H9 (cell line): ENCODE measurements around the gene TAOK2. TPM values are rescaled to one million over a fixed set of nuclear protein-coding genes. Genes with fewer than 3 reads are reported as not detected.

ENCODE experiments used
- DNase-seq: peaks from one replicate; pipeline ENCODE4 v3.0.0-alpha.2; 2017
- H2AFZ ChIP-seq: one replicate; pipeline ENCODE4 v1.6.1; 2013; ENCODE audit warnings: mild to moderate bottlenecking, low read length, control low read depth, moderate library complexity
- H2AK5ac ChIP-seq: 2 replicates; pipeline ENCODE4 v1.6.1; 2013; ENCODE audit warnings: low read length, control low read depth, mixed read lengths; ENCODE audit not compliant: insufficient read length
- H2BK120ac ChIP-seq: one replicate; pipeline ENCODE4 v1.6.1; 2013; ENCODE audit warnings: low read depth, mild to moderate bottlenecking, low read length, control low read depth, inconsistent platforms; ENCODE audit not compliant: poor library complexity, severe bottlenecking
- H2BK12ac ChIP-seq: 2 replicates; pipeline ENCODE4 v1.6.1; 2013; ENCODE audit warnings: low read length, control low read depth, mixed read lengths, low read depth; ENCODE audit not compliant: insufficient read length
- H2BK15ac ChIP-seq: 2 replicates; pipeline ENCODE4 v1.6.1; 2013; ENCODE audit warnings: low read depth, low read length, control low read depth
- H2BK20ac ChIP-seq: one replicate; pipeline ENCODE4 v1.6.1; 2013; ENCODE audit warnings: low read depth, mild to moderate bottlenecking, low read length, control low read depth, inconsistent platforms; ENCODE audit not compliant: poor library complexity, severe bottlenecking
- H2BK5ac ChIP-seq: 2 replicates; pipeline ENCODE4 v1.6.1; 2013; ENCODE audit warnings: low read length, control low read depth, mixed read lengths; ENCODE audit not compliant: insufficient read length
- H3K14ac ChIP-seq: 2 replicates; pipeline ENCODE4 v1.6.1; 2013; ENCODE audit warnings: low read length, control low read depth; ENCODE audit not compliant: insufficient read depth
- H3K18ac ChIP-seq: 2 replicates; pipeline ENCODE4 v1.6.1; 2013; ENCODE audit warnings: low read depth, mild to moderate bottlenecking, mixed read lengths, low read length, control low read depth; ENCODE audit not compliant: insufficient read length
- H3K23ac ChIP-seq: 2 replicates; pipeline ENCODE4 v1.6.1; 2013; ENCODE audit warnings: low read length, control low read depth, mixed read lengths, low read depth; ENCODE audit not compliant: insufficient read length
- H3K23me2 ChIP-seq: 2 replicates; pipeline ENCODE4 v1.6.1; 2013; ENCODE audit warnings: low read depth, mild to moderate bottlenecking, mixed read lengths, low read length, control low read depth; ENCODE audit not compliant: insufficient read length, poor library complexity, severe bottlenecking
- H3K27ac ChIP-seq: 2 replicates; pipeline ENCODE4 v1.5.1; 2013; ENCODE audit warnings: low read length, control low read depth, mixed read lengths, low read depth; ENCODE audit not compliant: insufficient read length
- H3K27me3 ChIP-seq: 2 replicates; pipeline ENCODE4 v1.6.1; 2013; ENCODE audit warnings: low read length, control low read depth, inconsistent platforms; ENCODE audit not compliant: insufficient read depth
- H3K4ac ChIP-seq: 2 replicates; pipeline ENCODE4 v1.6.1; 2013; ENCODE audit warnings: low read depth, mild to moderate bottlenecking, control low read depth, inconsistent platforms, low read length, moderate library complexity
- H3K4me1 ChIP-seq: 2 replicates; pipeline ENCODE4 v1.6.1; 2013; ENCODE audit warnings: low read length, control low read depth, inconsistent platforms; ENCODE audit not compliant: insufficient read depth
- H3K4me2 ChIP-seq: 2 replicates; pipeline ENCODE4 v1.6.1; 2013; ENCODE audit warnings: low read length, control low read depth, mixed read lengths; ENCODE audit not compliant: insufficient read length, insufficient read depth
- H3K56ac ChIP-seq: 2 replicates; pipeline ENCODE4 v1.6.1; 2013; ENCODE audit warnings: low read depth, mild to moderate bottlenecking, mixed read lengths, low read length, control low read depth; ENCODE audit not compliant: insufficient read length
- H3K79me1 ChIP-seq: 2 replicates; pipeline ENCODE4 v1.6.1; 2013; ENCODE audit warnings: low read depth, mild to moderate bottlenecking, moderate library complexity, low read length, control low read depth, inconsistent platforms; ENCODE audit not compliant: insufficient read depth, poor library complexity, severe bottlenecking
- H3K79me2 ChIP-seq: 2 replicates; pipeline ENCODE4 v1.6.1; 2013; ENCODE audit warnings: low read length, control low read depth, inconsistent platforms; ENCODE audit not compliant: insufficient read depth
- H3K9ac ChIP-seq: 2 replicates; pipeline ENCODE4 v1.6.1; 2013; ENCODE audit warnings: low read length, control low read depth, mixed read lengths; ENCODE audit not compliant: insufficient read length; ENCODE audit errors: extremely low read depth
- H3K9me3 ChIP-seq: one replicate; pipeline ENCODE4 v1.6.1; 2013; ENCODE audit warnings: low read depth, low read length, inconsistent platforms; ENCODE audit not compliant: control insufficient read depth
- H3T11ph ChIP-seq: one replicate; pipeline ENCODE4 v1.6.1; 2013; ENCODE audit warnings: mild to moderate bottlenecking, low read length, control low read depth, inconsistent platforms
- H4K20me1 ChIP-seq: one replicate; pipeline ENCODE4 v1.6.1; 2013; ENCODE audit not compliant: control insufficient read depth, insufficient read length, insufficient read depth
- H4K5ac ChIP-seq: 2 replicates; pipeline ENCODE4 v1.6.1; 2013; ENCODE audit warnings: low read depth, mild to moderate bottlenecking, mixed read lengths, low read length, control low read depth; ENCODE audit not compliant: insufficient read length
- H4K8ac ChIP-seq: replicated peaks from 2 replicates; pipeline ENCODE4 v1.6.1; 2013; ENCODE audit warnings: low read length, control low read depth, mixed read lengths, low read depth; ENCODE audit not compliant: insufficient read length
- H4K91ac ChIP-seq: 2 replicates; pipeline ENCODE4 v1.6.1; 2013; ENCODE audit warnings: low read depth, mild to moderate bottlenecking, moderate library complexity, mixed read lengths, low read length, control low read depth; ENCODE audit not compliant: insufficient read length
- H3K27ac Mint-ChIP-seq, 3 experiments: 2 replicates in 2 of 3; 3 replicates in 1 of 3; pipeline ENCODE4 v1.8.0; 2020 to 2021; ENCODE audit warnings: mixed read lengths in 3 of 3, mild to moderate bottlenecking in 1 of 3, moderate library complexity in 1 of 3
- H3K27me3 Mint-ChIP-seq: 2 replicates; pipeline ENCODE4 v1.8.0; 2021; ENCODE audit warnings: low read depth, mild to moderate bottlenecking, moderate library complexity, mixed read lengths
- H3K36me3 Mint-ChIP-seq, 3 experiments: 2 replicates in 2 of 3; 3 replicates in 1 of 3; pipeline ENCODE4 v1.8.0; 2020 to 2021; ENCODE audit warnings: low read depth in 3 of 3, mixed read lengths in 3 of 3; ENCODE audit not compliant: insufficient read depth in 1 of 3
- H3K4me1 Mint-ChIP-seq, 2 experiments: 2 replicates each; pipeline ENCODE4 v1.8.0; 2020; ENCODE audit warnings: mixed read lengths in 2 of 2
- H3K4me3 Mint-ChIP-seq, 2 experiments: 2 replicates in 1 of 2; 3 replicates in 1 of 2; pipeline ENCODE4 v1.8.0; 2020 to 2021; ENCODE audit warnings: mild to moderate bottlenecking in 2 of 2, mixed read lengths in 2 of 2, moderate library complexity in 1 of 2
- H3K9me3 Mint-ChIP-seq, 2 experiments: 2 replicates in 1 of 2; 3 replicates in 1 of 2; pipeline ENCODE4 v1.8.0; 2020; ENCODE audit warnings: mild to moderate bottlenecking in 2 of 2, mixed read lengths in 2 of 2, moderate library complexity in 1 of 2
- WGBS: extraction: QIAGEN DNeasy Blood & Tissue Kit; methylation state at CpG from one replicate; pipeline ENCODE4 v1.1.7; 2013; ENCODE audit warnings: missing lambda C conversion rate, low lambda C conversion rate, mixed read lengths; ENCODE audit not compliant: insufficient read length; ENCODE audit errors: extremely low coverage; 5-methylcytosine and 5-hydroxymethylcytosine counted together
- total RNA-seq: library from RNA; stranded (reverse); gene quantifications from 2 replicates; pipeline ENCODE4 v1.2.1, GENCODE V29; 2021
- TF ChIP-seq, protein P1 (sequence below): fragments of 200-600 bp; sonication (generic); conservative IDR thresholded peaks from 3 replicates; pipeline ENCODE4 v1.8.0; 2021; ENCODE audit warnings: antibody characterized with exemption, mild to moderate bottlenecking

Gene TAOK2
- total RNA-seq, 1 experiment from 2014 or later: 43.9 TPM

- no peak overlapping the region for H3T11ph ChIP-seq
- H3K4me1 ChIP-seq: no peaks in the 10 kb centered on the region; the same call in 1 of the 2 replicates
- H3K27ac ChIP-seq: no peak overlapping the region
- Mint-ChIP-seq H3K27me3 (peaks cover 38% of the 10 kb centered on the region), H3K27ac (no peak overlapping the region), H3K36me3 (peaks cover 0 to 9% (median 5%) of the 10 kb centered on the region in 3 experiments; a peak in 6 of 7 replicates), H3K4me1 (peaks cover 9 to 22% of the 10 kb centered on the region in 2 experiments), H3K9me3 (no peaks in the 10 kb centered on the region), H3K4me3 (peak overlapping the region; percentile 69 to 88)
- no peak overlapping the region for H4K5ac ChIP-seq
- WGBS: no CpG with 5 or more reads among the region's 34 CpGs
- H4K91ac ChIP-seq: no peak overlapping the region
- H3K79me1 ChIP-seq: no peaks in the 10 kb centered on the region
- no peak overlapping the region for H2BK5ac ChIP-seq
- no peak overlapping the region for H2BK120ac ChIP-seq
- no peaks in the 10 kb centered on the region for H4K20me1 ChIP-seq
- no peak overlapping the region for H2BK12ac ChIP-seq
- TF ChIP-seq, protein P1, sequence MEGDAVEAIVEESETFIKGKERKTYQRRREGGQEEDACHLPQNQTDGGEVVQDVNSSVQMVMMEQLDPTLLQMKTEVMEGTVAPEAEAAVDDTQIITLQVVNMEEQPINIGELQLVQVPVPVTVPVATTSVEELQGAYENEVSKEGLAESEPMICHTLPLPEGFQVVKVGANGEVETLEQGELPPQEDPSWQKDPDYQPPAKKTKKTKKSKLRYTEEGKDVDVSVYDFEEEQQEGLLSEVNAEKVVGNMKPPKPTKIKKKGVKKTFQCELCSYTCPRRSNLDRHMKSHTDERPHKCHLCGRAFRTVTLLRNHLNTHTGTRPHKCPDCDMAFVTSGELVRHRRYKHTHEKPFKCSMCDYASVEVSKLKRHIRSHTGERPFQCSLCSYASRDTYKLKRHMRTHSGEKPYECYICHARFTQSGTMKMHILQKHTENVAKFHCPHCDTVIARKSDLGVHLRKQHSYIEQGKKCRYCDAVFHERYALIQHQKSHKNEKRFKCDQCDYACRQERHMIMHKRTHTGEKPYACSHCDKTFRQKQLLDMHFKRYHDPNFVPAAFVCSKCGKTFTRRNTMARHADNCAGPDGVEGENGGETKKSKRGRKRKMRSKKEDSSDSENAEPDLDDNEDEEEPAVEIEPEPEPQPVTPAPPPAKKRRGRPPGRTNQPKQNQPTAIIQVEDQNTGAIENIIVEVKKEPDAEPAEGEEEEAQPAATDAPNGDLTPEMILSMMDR: no peak
- no peaks in the 10 kb centered on the region for H3K27me3 ChIP-seq
- no peaks in the 10 kb centered on the region for H3K9me3 ChIP-seq
- peaks cover 16% of the 10 kb centered on the region for H3K23me2 ChIP-seq
- H3K79me2 ChIP-seq: no peaks in the 10 kb centered on the region
- DNase-seq: no peak
- no peak overlapping the region for H2BK15ac ChIP-seq
- peak overlapping the region; percentile 2 for H3K18ac ChIP-seq
- no peak overlapping the region for H3K56ac ChIP-seq
- H2AFZ ChIP-seq: no peak overlapping the region
- no peak overlapping the region for H3K14ac ChIP-seq
- H3K4me2 ChIP-seq: peak overlapping the region; percentile 91
- H3K9ac ChIP-seq: no peak overlapping the region
- H2BK20ac ChIP-seq: no peak overlapping the region
- no peak overlapping the region for H2AK5ac ChIP-seq
- H4K8ac ChIP-seq: no peak overlapping the region
- H3K23ac ChIP-seq: no peak overlapping the region
- no peak overlapping the region for H3K4ac ChIP-seq
These were observed 36.5 kb downstream of the TAOK2 start for GRCh38 chr16:30009990-30010843.
